ENCODE results near the gene ANKRD31. TPM values are rescaled to one million over a fixed set of nuclear protein-coding genes. Genes with fewer than 3 reads are reported as not detected.

ANKRD31 gene
- total RNA-seq, 2 donors from 2014 or later, result 0.41 to 3.7 TPM

DNA sequence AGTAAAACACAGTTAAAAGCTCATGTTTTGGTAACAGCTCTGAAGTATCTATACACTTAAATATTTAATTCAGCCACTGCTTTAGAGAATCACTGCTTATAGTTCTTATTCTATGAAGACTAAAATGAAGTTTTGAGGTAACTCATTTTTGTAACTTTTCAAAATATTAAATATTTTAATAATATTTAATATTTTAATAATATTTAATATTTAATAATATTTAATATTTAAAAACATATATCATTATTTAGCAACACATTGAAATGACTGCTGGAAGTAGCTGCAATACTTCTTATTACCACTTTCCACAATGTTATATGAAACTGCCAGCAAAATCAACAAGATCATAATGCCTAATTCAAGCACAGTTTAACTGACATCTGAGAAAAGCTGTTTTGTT lies 165.6 kb downstream of the ANKRD31 start:
- no peak for DNase-seq (ENCODE audit: low spot score)
- no peak for TF ChIP-seq POLR2A (IDR thresholded peaks at IDR 0.05)
- TF ChIP-seq POLR2AphosphoS5 (IDR thresholded peaks at IDR 0.05), result no peak
- TF ChIP-seq, protein P1, sequence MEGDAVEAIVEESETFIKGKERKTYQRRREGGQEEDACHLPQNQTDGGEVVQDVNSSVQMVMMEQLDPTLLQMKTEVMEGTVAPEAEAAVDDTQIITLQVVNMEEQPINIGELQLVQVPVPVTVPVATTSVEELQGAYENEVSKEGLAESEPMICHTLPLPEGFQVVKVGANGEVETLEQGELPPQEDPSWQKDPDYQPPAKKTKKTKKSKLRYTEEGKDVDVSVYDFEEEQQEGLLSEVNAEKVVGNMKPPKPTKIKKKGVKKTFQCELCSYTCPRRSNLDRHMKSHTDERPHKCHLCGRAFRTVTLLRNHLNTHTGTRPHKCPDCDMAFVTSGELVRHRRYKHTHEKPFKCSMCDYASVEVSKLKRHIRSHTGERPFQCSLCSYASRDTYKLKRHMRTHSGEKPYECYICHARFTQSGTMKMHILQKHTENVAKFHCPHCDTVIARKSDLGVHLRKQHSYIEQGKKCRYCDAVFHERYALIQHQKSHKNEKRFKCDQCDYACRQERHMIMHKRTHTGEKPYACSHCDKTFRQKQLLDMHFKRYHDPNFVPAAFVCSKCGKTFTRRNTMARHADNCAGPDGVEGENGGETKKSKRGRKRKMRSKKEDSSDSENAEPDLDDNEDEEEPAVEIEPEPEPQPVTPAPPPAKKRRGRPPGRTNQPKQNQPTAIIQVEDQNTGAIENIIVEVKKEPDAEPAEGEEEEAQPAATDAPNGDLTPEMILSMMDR (IDR thresholded peaks at IDR 0.05), result no peak

DNA sequence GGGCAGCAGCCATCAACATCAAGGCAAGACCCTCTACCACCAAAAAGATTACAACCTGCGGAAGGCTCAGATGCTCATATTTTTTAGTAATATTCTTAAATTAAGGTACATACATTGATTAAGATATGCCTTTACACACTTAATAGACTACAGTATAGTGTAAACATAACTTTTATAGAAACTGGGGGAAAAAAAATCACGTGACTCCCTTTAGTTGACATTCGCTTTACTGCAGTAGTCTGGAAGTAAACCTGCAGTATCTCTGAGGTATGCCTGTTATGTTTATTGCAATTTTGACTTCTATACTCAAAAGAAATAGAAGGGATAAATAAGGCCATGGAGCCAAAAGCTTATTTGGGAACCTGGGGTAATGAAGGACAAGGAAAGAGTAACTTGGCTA lies 169.2 kb downstream of the ANKRD31 start:
- Histone ChIP-seq H3K36me3 (no peaks in the 10 kb centered on the region), H3K4me3 (no peak overlapping the region), H3K27ac (no peak overlapping the region), H3K4me1 (replicated peaks) (no peaks in the 10 kb centered on the region), H3K9me3 (no peaks in the 10 kb centered on the region), H3K27me3 (replicated peaks; ENCODE audit: insufficient read depth) (no peaks in the 10 kb centered on the region)
- intact Hi-C loops (cut with DNase I), result no loop called here
- TF ChIP-seq, protein P1 (IDR thresholded peaks at IDR 0.05), result no peak
- TF ChIP-seq POLR2A (IDR thresholded peaks at IDR 0.05), result no peak
- TF ChIP-seq POLR2AphosphoS5 (IDR thresholded peaks at IDR 0.05), result no peak
- WGBS, result 91% methylated on average over 3 of the region's 3 CpGs
- no peak for DNase-seq (ENCODE audit: low spot score)

More for the DNA sequence above, 165.6 kb downstream of the ANKRD31 start:
- H3K36me3 ChIP-seq, result no peaks in the 10 kb centered on the region
- no peak overlapping the region for H3K27ac ChIP-seq
- H3K4me1 ChIP-seq (replicated peaks), result no peaks in the 10 kb centered on the region
- intact Hi-C loops (cut with DNase I), result no loop called here
- no peak overlapping the region for H3K4me3 ChIP-seq
- H3K9me3 ChIP-seq, result no peaks in the 10 kb centered on the region
- H3K27me3 ChIP-seq (replicated peaks; ENCODE audit: insufficient read depth), result no peaks in the 10 kb centered on the region

DNA sequence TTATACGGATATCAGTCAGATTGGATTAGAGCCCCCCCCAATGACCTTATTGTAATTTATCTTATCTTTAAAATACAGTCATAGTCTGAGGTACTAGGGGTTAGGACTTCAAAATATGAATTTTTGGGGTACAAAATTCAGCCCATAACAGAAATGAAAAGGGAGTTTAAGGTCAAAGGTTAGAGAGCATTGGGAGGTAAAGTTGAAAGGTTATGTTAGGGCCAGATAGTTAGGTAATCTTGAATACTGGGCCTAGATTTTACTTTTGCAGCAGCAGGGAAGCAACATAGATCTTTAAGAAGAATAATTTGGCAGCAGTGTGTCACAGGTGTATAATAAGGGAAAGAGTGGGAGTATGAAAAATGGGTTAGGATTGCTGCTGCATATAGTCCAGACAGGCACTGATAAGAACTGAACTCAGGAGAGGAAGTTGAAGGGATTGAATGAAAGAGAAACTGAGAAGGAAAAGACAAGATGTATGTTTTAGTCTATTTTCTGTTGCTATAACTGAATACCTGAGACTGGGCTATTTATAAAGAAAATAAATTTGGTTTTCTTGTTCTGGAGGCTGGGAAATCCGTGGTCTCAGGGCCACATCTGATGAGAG lies 173.7 kb downstream of the ANKRD31 start:
- no peak overlapping the region for H3K27ac ChIP-seq
- WGBS, result 88% methylated on average over 2 of the region's 2 CpGs

DNA sequence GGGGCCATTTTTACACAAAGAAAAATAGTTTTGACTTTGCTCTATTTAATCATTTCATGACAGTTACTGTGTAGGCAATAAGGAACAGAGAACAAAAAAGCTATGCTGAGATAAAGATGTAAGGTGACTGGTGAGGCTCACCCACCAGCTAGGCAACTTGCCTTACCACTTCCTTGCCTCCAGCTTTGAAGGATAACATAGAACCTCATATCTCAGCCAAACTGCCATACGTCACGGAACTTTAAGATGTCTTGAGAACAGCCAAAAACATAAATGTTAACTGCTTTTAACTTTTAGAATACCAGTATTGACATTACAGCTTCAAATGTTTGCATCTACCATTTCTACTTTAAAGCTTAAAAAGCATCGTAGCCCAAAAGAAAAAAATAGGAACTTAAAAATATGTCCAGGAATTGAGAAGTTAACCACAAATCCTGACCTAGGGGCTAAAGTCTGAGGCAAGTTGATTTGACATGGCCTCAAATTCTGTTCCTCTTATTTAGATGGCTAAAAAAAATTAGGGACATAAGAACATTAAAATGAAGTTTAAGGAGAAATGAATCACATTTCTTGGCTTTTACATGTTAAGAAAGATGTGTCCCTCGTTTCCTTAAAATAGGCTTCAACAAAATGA lies 176.6 kb downstream of the ANKRD31 start:
- Histone ChIP-seq H3K27ac (no peak overlapping the region), H3K9me3 (no peaks in the 10 kb centered on the region), H3K36me3 (no peaks in the 10 kb centered on the region), H3K4me1 (replicated peaks) (no peaks in the 10 kb centered on the region), H3K27me3 (replicated peaks; ENCODE audit: insufficient read depth) (no peaks in the 10 kb centered on the region), H3K4me3 (no peak overlapping the region)
- 75% methylated on average over 4 of the region's 4 CpGs for WGBS
- DNase-seq (ENCODE audit: low spot score), result no peak
- intact Hi-C loops (cut with DNase I), result no loop called here
- TF ChIP-seq, protein P1 (IDR thresholded peaks at IDR 0.05), result no peak
- TF ChIP-seq POLR2AphosphoS5 (IDR thresholded peaks at IDR 0.05) (no peak), POLR2A (IDR thresholded peaks at IDR 0.05) (no peak)

More for the DNA sequence above, 173.7 kb downstream of the ANKRD31 start:
- no peak overlapping the region for H3K4me3 ChIP-seq
- no peaks in the 10 kb centered on the region for H3K27me3 ChIP-seq (replicated peaks; ENCODE audit: insufficient read depth)
- no peaks in the 10 kb centered on the region for H3K9me3 ChIP-seq
- no peak for TF ChIP-seq POLR2AphosphoS5 (IDR thresholded peaks at IDR 0.05)
- TF ChIP-seq POLR2A (IDR thresholded peaks at IDR 0.05), result no peak
- TF ChIP-seq, protein P1 (IDR thresholded peaks at IDR 0.05), result no peak
- no peak for DNase-seq (ENCODE audit: low spot score)
- no peaks in the 10 kb centered on the region for H3K4me1 ChIP-seq (replicated peaks)
- intact Hi-C loops (cut with DNase I), result no loop called here
- no peaks in the 10 kb centered on the region for H3K36me3 ChIP-seq

DNA sequence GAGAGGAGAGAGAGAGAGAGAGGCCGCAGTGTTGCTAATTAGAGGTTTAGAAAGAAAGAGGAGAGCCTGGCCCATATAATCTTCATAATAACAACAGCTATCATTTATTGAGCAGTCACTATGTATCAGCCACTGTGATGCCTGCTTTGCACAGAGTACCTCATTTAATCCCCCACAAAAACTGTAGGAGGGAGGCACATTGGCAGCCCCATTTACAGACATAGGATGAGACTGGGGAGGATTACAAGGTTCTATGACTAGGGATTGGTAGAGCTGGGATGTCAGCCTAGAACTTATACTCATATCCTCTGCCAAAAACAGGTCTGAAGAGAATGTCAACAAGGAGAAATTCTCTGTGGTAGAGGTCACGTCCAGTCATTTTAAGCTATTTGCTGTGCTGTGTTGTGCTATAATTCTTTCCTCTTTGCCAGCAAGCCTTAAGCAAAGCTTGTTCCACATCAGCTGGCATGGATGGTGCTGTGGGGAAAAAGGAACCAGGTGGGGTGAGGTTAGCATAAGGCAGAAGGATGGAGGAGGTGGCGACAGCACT lies 177.6 kb downstream of the ANKRD31 start:
- Histone ChIP-seq H3K9me3 (no peaks in the 10 kb centered on the region), H3K4me1 (replicated peaks) (peaks cover 3% of the 10 kb centered on the region), H3K27ac (no peak overlapping the region), H3K36me3 (no peaks in the 10 kb centered on the region), H3K4me3 (no peak overlapping the region), H3K27me3 (replicated peaks; ENCODE audit: insufficient read depth) (no peaks in the 10 kb centered on the region)
- TF ChIP-seq, protein P1 (IDR thresholded peaks at IDR 0.05), result no peak
- no peak for TF ChIP-seq POLR2A (IDR thresholded peaks at IDR 0.05)
- no peak for TF ChIP-seq POLR2AphosphoS5 (IDR thresholded peaks at IDR 0.05)
- intact Hi-C loops (cut with DNase I), result no loop called here
- 96% methylated on average over 3 of the region's 3 CpGs for WGBS
- DNase-seq (ENCODE audit: low spot score), result no peak

Measured in prostate gland (tissue), 2 donors.